ENCODE data around the gene NAT10.

- TF ChIP-seq POLR2A (IDR thresholded peaks at IDR 0.05; ENCODE audit: low read depth) (no peak), CTCF (IDR thresholded peaks at IDR 0.05) (no peak)
Measured at GRCh38 chr11:34149274-34149673, 43.8 kb downstream of the NAT10 start.

All from esophagus muscularis mucosa (tissue), 3 donors.